NCI-H69 (cell line): ENCODE data around the gene CORO7.

Source experiments
- DNase-seq: peaks from one replicate; lab custom pipeline; 2025; lab: John Stamatoyannopoulos, UW

Gene CORO7

DNA sequence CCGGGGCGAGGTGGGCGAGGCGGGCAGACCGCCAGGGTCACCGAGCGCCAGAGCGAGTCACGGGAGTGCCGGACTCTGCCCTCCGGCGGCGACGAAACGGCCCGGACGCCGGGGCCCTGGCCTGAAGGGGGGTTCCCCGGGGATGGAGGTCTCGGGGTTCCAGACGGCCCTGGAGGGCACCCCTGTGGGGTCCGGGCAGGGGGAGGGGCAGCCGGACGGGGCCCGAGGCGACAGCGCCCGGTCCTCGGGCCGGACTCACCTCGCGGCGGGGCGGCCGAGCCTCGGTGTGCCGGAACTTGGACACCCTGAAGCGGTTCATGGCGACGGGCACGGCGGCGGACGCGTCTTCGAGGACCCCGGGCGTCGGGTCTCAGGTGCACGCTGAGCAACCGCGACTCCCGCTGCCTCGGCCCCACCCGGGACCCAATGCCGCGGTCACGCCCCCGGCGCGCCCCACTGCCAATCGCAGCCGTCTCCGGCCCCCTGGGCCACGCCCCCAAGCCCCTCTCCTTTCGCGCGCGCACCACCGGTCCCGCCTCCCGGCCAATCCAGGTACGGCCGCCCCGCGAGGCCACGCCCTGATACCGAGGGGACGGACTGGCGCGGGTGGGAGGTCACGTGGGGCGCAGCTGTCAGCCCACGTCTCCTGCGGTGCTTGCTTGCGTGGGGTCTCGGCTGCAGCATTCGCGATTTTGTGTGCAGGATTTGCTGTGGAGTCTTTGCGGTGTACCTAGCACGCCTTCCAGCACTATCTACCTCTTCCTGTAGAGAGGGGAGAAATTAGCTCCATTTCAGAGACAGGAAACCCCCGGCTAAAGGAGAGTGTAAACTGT, at the start of gene CORO7:
TSS of gene CORO7 (minus strand) at position 397 of the 833 bp plus-strand sequence. CDS start at position 319, 78 bp downstream.
- DNase-seq = peak; percentile 98

DNA sequence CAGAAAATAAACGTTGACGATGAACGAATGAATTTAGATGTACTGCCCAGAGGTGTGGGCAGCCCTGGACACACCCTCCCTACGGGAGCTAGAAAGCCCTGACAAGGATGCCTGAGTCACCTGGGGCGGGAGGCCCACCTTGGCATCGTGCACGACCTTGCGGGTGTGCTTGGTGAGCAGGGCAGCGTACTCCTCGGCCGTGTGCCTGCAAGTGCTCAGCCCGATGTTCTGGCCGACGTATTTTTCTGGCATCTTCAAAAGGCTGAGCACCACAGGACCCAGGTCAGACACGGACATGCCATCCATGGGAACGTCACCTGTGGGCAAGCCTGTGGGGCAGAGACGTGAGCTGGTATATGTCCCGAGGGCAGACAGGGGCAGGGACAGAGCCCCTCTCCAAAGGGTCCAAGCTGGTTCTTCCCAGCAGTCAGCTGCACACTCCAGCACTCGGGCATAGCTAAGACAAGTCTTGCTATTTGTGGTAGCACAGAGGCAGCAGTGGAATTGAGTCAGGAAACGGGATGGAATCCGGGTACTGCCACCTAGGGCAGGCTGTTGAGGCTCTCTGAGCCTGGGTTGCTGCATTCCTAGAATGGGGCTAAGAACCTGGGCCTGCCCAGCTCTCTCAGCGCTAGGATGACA, 47.2 kb upstream of the CORO7 start:
- DNase-seq = no peak

DNA sequence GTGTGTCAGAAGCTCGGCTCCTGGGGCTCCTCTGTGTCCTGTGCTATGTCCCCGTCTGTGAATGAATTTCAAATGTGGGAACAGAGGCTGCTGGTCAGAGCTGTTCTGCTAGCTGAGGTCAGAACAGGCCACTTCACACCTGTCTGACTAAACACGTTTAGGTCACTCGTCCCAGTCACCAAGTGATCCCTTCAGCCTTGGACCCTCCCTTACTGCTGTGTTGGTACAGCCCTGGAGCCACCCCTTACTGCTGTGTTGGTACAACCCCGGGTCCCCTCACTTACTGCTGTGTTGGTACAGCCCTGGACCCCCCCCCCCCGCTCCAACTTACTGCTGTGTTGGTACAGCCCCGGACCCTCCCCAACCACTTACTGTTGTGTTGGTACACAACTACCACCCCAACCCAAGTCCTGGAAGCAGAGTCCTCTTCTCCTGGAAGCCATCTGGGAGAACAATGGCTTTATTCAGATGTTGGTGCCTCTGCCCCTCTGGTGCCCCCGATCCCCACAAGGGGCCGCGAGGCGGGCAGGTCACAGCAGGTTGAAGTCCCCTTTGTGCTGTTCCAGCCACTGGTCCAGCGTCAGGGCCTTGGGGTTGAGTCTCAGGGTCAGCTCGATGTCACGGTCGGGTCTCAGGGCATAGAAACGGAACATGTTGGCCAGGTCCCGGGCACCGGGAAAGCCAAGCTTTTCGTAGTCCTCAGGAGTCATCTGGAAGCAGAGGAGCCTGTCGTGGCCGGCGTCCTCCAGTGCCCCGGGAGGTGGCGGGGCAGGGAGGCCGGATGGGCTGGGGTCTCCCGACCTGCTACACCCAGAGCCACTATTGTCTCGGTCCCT, 45.1 kb upstream of the CORO7 start:
- peak; percentile 40 for DNase-seq

DNA sequence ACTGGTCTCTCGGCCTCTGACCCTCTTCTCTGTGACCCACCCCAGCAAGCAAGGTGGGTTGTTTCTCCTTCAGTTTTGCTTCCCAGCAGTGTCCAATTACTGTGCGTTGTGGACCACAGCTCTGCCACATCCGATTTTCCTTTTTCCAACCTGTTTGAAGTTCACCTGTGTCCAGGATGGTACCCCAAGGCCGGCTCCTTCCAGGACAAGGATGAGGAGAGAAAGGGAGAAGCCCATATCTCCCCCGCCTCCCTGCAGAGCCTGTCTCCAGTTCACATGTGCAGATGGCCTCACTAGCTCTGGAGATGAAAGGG, 44.5 kb upstream of the CORO7 start:
- DNase-seq = no peak

DNA sequence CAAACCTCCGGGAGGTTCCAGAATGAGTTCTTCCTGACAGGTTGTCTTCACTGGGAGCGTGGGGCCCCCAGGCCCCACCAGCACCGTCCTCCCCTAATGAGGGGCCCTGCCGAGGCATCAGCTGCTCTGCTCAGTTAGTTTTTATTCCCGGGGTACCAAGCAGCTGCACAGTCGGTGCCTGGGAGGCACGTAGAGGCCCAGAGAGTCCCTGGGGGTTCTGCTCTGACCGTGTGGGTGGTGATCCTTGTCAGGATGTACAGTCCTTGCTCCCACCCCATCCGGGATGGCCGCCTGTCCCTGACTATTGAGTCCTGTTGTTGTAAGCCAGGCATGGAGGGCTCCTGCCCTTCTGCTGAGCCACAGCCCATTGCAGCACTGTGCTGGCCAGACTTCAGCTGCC, 39.6 kb upstream of the CORO7 start:
- no peak for DNase-seq

DNA sequence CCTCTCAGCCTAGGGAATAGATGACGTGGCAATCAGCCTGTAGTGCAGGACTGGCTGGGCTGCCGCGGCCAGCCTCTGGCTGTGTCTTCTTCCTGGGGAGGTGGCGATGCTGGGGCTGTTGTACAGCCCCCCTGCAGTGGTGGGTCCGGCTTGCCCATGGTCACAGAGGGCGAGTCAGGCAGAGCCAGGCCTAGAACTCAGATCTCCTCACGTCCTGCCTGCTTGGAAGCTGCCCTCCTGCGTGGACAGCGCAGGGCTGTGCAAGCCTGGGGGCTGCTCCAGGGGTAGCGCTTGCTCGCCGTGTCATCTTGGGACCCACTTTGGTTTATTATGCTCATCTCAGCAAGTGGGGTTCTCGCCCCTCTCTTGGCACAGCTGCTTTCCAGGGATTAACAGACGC, 38.7 kb upstream of the CORO7 start:
- no peak for DNase-seq

DNA sequence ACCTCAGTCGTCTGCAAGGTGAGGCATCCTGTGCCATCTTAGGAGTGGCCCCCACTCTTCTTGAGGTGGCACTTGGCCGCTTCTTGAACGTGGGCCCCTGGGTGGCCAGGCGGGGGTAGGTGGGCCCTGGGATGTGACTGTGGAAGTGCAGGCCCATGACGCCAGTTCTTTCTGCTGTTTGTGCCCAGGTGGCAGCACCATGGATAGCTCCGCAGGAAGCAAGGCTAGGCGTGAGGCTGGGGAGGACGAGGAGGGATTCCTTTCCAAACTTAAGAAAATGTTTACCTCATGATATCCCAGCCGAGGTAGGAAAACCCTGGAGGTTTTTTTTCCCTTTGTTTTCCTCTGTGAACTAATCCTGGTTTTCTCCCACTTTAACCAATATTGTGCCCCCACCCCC, 38.2 kb upstream of the CORO7 start:
- DNase-seq = no peak

DNA sequence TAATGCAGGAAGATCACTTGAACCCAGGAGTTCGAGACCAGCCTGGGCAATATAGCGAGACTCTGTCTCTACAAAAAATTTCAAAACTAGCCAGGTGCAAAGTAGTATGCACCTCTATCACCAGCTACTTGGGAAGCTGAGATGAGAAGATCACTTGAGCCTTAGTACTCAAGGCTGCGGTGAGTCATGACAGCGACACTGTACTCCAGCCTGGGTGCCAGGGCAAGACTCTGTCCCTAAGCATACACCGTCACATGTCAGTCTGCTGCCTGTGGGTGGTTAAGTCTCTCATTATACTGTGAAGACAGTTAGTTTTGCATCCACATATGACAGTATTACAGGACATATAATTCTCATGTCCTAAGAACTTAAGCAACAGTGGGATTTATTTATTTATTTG, 36.3 kb upstream of the CORO7 start:
- no peak for DNase-seq

DNA sequence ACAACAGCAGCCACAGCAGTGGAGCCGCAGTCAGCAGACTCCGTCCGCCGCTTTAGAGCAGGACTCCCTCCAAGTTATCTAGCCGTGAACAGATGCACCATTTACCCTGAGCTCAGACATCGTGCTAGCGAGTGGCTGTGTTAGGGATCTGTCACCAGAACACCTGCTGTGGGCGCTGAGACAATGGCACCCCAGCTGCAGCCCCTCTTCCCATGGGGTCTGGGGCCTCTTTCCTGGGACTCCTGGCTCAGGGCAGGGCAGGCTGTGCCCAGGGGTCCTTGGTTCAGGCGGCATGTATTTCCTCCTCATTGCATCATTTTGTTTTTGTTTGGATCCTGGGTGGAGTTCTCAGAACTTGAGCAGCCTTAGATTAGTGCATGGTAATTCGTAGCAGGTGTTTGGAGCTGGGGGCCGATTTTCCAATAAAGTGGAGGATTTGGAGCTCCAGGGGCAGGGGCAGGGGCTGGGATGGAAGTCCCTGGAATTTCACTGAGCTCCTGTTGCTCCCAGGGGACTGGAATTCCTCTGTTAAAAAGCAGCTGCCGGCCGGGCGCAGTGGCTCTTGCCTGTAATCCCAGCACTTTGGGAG, 34.6 kb upstream of the CORO7 start:
- DNase-seq = no peak

DNA sequence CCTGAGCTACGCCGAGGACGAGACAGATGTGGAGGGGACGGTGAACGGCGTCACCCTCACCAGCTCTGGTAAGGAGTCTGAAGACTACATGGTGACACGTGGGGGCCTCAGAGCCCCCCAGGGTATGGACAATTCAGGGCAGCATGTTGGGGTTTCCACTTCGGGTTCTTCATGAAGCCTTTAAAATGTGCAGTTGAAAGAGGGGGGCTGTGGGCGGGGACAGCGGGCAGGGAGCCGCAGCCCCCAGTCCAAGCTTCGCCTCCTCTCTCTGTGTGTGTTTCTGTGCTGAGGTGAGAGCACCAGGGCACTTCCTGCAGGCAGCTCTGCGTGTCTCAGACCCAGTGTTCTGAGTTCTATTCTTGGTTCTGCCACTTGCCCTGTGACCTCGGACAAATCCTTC, 34.0 kb upstream of the CORO7 start:
- no peak for DNase-seq

DNA sequence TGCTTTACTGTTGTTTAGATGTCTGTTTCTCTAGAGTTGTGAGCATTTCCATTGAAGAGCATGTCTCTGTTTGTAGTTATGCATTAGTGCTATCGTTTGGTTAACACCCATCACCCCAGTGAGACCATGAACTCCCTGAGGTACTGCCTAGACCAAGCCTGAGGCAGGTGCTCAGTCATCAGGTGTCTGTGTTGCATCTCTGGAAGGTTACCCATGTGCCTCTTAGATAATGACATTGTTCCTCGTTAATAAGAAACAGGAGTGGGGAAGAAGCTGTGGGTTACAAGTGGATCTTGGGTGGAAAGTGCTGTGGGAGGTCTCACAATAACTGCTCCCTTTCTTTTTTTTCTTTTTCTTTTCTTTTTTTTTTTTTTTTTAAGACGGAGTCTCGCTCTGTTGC, 27.6 kb upstream of the CORO7 start:
- DNase-seq = no peak

DNA sequence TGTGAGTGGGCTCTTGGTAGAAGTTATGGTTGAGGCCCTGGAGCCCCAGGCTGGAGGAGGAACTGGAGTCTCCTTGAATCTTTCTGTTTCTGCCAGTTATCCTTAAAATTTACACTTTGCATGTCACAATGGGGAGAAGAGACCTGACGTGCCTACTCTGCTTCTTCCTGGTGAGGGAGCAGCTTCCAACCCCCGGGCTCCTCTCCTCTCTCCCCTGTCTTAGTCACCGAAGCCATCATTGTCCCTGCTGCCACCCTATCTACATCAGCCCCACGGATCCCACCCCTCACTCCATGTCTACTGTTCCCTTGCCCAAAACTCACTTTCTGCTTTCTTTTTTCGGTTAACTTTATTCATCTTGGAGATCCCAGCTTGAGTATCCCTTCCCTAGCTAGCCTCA, 26.9 kb upstream of the CORO7 start:
- DNase-seq = no peak

DNA sequence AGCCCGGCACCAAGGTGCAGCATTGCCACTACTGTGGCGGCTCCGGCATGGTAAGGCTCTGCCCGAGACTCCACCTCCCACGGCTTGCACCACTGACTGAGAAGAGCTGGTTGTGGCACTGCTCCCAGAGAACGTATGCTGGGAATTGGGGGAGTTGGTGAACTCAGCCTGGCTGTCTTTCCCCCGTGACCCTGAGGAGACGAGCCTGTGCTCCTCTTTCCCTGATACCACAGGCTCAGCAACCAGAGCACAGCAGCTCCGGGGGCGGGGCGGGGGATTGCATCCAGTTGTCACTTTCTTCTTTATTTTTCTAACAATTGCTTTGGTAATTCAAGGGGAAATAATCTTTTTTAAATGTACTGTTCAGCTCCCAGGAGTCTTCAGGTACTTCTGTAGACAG, 26.0 kb upstream of the CORO7 start:
- DNase-seq = no peak

DNA sequence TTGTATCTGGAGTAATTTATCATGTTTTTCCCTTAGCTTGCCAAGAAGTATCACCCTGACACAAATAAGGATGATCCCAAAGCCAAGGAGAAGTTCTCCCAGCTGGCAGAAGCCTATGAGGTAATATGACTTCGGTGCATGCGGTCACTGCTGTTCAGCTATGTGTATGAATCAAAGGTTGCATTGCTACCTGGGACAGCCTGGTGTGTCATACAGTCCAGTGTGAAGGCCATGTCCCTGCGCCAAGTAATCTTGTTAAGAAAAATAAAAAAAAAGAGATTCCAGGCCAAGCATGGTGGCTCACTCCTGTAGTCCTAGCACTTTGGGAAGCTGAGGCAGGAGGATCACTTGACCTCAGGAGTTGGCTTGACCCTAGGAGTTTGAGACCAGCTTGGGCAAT, 21.0 kb upstream of the CORO7 start:
- no peak for DNase-seq

DNA sequence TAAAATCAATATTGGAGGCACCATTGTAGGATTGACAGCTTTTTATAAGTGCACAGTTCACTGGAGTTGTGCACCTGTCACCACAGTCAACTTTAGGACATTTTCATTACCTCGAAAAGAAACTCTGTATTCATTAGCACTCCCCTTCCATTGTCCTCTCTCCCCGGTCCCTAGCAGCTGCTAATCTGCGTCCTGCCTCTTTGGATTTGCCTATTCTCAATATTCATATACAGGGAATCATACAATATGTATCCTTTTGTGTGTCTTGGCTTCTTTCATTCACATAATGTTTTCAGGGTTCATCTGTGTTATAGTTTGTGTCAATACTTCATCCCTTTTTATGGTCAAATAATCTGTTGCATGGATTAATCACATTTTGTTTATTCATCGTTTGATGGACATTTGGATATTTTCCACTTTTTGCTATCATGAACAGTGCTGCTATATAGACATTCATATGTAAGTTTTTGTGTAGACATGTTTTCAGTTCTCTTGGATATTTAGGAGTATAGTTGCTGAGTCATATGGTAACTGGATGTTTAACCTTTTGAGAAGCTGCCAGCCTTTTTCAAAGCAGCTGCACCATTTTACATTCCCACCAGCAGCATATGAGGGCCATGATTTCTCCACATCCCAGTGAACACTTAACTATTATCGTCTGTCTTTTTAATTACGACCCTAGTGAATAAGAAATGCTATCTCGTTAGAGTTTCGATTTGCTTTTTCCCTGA, 19.1 kb upstream of the CORO7 start:
- DNase-seq = no peak

DNA sequence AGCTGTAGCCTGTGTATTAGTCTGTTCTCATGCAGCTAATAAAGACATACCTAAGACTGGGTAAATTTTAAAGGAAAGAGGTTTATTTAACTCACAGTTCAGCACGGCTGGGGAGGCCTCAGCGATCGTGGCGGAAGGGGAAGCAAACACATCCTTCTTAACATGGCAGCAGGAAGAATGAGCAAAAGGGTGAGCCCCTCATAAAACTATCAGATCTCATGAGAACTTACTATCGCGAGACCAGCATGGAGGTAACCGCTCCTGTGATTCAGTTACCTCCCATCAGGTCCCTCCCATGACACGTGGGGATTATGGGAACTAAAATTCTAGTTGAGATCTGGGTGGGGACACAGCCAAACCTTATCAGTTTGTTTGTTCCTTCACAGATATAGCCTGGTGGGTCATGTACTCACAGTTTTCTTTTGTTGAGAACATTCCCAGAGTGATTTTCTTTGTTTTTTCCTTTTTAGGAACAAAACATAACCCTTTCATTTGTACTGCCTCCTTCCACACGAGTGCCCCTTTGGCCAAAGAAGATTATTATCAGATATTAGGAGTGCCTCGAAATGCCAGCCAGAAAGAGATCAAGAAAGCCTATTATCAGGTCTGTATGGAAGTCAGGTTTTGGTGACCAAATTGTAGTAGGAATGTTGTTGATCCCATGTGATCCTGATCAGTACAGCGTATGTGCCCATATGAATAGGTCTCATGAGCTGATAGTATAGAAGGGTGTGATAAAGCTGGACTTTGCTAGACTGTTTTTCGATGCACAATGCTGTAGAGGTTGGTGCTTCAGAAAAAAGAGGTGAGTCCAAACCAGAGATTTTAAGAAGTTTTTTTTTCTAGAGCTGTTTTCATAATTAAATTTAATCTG, 17.8 kb upstream of the CORO7 start:
- no peak for DNase-seq

DNA sequence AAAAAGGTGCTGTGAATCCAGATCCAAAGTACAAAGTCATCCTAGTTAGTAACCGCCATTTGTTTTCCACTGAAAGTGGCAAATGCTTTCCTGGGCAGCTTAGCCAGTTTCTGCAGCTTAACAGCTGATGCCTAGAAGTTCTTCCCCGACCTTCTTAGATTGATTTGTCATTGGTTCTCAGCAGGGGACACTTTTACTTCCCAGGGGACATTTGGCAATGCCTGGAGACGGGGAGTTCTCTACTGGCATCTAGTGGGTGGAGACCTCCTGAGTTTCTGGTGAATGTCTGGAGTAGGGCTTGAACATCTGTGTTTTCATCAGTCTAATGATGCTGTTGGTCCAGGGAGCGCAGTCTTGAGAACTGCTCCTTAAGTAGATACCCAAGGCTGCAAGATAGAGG, 16.8 kb upstream of the CORO7 start:
- DNase-seq = no peak

DNA sequence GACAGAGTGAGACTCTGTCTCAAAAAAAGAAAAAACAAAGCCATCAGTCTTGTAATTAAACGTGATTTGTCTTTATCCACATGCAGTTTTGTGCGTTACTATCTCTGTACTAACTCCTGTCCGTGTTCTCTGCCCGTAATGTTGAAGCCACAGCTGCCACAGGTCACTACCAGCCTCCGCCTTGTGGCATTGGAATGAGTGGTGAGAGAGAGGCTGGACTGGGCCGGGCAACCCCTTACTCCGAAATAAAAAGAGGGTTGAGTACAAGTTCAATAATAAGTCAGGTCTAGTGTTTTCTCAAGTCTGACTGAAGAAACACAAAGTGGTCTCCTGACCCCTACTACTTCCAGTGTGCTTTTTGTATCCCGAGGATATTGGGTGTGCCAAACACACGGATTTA, 14.6 kb upstream of the CORO7 start:
- DNase-seq = no peak

DNA sequence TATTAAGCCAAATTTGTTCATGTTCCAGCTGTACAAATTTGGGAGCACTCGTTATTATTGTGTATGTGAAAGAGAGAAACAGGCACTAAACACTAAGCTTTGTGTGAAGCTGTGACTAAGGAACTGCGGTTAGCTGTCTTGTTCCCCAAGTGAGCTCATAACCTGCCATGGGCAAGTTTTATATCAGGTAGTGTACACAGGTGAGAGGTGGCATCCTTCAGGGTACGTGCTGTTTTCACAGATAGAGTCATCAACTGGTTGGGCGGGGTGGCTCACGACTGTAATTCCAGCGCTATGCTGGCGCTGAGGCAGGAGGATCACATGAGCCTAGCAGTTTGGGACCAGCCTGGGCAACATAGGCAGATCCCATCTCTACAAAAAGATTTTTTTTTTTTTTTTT, 12.1 kb upstream of the CORO7 start:
- DNase-seq = no peak

DNA sequence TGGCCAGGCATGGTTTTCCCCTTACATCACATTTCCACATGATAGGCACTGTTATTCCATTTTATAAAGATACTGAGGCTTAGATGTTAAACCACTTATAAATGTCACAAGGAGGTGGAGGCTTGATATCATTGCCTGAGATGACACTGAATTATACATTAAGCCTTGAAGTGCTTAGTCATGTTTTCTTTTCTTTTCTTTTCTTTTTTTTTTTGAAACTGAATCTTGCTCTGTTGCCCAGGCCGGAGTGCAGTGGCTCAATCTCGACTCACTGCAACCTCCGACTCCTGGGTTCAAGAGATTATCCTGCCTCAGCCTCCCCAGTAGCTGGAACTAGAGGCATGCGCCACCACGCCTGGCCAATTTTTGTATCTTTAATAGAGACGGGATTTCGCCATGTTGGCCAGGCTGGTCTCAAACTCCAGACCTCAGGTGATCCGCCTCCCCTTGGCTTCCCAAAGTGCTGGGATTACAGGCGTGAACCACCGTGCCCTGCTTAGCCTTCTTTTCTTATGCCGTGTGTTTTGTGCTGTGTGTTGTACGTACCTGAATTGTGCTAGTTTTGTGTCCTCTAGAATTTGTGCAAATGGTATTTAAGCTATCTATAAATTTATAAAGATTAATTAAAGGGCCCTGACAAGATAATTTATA, 10.5 kb upstream of the CORO7 start:
- no peak for DNase-seq
